Left ventricle myocardium superior (tissue), 1 donor: ENCODE measurements around the gene DNAJC5G. TPM values are rescaled to one million over a fixed set of nuclear protein-coding genes. Genes with fewer than 3 reads are reported as not detected.
"Not testable (repeated sequence)": the region's sequence is repeated elsewhere in the genome, so short reads cannot be mapped to it uniquely, and the experiment has no call there.

Experiments used
- ATAC-seq: fragments of 200-7000 bp; cut with Tn5 transposase; one replicate; pipeline ENCODE4 v1.9.1; 2020; ENCODE audit warnings: mild to moderate bottlenecking, moderate library complexity
- DNase-seq: peaks from one replicate; pipeline ENCODE4 v3.0.0-alpha.2; 2020
- intact Hi-C: fragments of 100-400 bp; cut with micrococcal nuclease; formaldehyde crosslinking; loops from one replicate; pipeline ENCODE4 v1.11.0; 2022
- total RNA-seq: library from RNA; stranded (reverse); fragmentation: NEBNext Ultra II Directional; extraction: Animal tissue kit (Norgen Biotek cat#: 25700); gene quantifications from one replicate; pipeline ENCODE4 v1.2.1, GENCODE V29; 2021
- donor health status: DM: no; HTN: yes; CAD: no; lungs with severe emphysema.

DNAJC5G gene
- total RNA-seq, 1 donor from 2014 or later: 2.1 TPM

DNA sequence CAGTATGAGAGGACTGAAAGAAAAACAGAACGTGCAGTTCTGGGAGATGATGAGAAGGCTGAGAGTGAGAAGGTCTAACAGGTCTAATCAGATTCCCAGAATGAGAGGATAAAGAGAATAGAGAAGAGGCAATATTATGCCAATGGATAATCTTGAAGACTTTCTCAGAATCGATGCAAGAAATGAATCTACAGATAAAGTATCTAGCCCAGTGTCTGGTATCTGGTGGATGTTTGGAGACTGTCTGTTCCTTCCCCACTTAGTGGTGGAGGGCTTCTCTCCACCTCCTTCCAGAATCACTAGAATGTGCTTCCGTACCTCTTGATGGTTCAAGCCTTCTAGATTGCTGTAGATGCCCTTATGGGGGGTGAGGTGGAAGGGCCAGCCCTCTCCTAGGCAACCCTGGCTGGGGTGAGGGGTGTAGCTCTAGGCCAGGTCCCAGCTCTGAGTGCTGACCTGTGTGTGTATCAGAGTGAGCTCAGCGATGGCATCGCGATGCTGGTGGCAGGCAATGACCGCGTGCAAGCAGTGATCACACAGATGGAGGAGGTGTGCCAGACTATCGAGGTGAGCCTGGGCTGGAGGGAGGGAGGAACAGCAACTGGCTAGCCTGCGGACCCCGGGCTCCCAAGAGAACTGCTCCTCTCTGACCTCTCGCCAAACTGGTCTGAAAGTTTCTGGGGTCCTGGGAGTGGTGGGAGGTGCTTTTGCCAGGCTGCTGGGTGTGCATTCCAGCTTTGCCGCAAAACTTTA lies 29.4 kb downstream of the DNAJC5G start:
- intact Hi-C loops: no loop called here
- ATAC-seq (no peak), DNase-seq (no peak)

DNA sequence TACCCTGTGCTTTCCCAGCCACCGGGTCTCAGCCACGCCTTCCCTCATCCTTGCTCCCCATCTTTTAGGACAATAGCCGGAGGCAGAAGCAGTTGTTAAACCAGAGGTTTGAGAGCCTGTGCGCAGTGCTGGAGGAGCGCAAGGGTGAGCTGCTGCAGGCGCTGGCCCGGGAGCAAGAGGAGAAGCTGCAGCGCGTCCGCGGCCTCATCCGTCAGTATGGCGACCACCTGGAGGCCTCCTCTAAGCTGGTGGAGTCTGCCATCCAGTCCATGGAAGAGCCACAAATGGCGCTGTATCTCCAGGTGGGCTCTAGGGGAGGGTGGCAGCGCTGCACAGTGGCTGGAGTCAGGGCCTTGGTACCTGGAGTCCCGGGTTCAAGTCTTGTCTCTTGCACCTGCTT lies 30.3 kb downstream of the DNAJC5G start:
- no peak for DNase-seq
- intact Hi-C loops: no loop called here
- no peak for ATAC-seq

DNA sequence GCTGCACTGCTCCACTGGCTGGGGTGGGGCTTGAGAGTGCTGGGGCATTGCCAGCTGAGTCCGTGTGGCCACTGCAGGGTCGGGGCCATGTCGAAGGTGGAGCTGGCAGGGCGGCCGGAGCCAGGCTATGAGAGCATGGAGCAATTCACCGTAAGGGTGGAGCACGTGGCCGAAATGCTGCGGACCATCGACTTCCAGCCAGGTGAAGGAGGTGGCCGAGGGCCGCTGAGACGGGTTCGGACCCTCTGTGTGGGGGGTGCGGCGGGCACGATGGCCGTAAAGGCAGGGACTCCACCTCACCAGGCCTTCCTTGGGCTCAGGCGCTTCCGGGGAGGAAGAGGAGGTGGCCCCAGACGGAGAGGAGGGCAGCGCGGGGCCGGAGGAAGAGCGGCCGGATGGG lies 30.9 kb downstream of the DNAJC5G start:
- ATAC-seq: no peak
- intact Hi-C loops: no loop called here
- no peak for DNase-seq

DNA sequence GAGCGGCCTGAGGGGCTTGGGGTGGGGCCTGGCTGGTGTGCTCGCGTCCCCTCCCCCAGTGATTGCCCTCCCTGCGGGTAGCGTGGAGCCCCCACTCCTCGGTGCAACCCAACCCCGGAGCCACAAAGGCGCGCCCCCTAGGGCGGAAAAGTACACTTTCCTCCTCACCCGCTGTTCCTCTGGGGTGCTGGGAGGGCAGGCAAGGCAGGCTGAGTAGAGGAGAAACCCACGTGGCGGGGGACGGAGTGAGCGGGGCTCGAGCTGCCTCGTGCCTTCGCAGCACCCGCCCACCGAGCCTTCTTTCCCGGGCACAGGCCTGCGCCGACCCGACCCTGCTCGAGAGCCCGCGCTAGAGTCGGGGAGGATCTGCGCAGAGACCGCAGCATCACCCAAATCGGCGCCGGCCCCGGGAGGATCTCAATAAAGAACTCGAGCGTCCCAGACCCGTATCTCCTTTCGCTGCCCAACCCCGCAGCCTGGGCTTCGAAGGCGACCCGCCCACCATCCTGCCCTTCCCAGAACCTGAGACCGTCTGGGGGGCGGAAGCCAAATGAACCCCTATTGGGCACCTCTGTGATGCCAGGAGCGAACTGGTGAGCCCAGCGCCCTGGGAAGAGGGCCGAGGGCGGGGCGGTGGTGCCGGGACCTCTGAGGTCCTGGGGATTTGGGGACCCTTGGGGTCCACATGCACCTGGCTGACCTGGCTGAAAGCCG lies 31.5 kb downstream of the DNAJC5G start:
- intact Hi-C loops: no loop called here
- DNase-seq (peak; percentile 35), ATAC-seq (no peak)

DNA sequence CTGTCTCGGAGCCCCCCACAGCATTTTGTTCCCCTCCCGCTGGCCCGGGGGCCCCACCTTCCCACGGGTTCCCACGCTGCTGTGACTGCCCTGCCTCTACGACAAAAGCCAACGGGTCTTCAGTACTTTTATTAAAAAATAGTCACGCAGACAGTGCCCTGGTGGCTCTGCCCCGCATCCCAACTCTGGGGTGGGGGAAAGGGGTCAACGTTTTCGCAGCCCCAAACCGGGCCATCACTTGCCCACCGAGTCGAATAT lies 32.0 kb downstream of the DNAJC5G start:
- ATAC-seq: no peak
- intact Hi-C loops: no loop called here
- DNase-seq: no peak

DNA sequence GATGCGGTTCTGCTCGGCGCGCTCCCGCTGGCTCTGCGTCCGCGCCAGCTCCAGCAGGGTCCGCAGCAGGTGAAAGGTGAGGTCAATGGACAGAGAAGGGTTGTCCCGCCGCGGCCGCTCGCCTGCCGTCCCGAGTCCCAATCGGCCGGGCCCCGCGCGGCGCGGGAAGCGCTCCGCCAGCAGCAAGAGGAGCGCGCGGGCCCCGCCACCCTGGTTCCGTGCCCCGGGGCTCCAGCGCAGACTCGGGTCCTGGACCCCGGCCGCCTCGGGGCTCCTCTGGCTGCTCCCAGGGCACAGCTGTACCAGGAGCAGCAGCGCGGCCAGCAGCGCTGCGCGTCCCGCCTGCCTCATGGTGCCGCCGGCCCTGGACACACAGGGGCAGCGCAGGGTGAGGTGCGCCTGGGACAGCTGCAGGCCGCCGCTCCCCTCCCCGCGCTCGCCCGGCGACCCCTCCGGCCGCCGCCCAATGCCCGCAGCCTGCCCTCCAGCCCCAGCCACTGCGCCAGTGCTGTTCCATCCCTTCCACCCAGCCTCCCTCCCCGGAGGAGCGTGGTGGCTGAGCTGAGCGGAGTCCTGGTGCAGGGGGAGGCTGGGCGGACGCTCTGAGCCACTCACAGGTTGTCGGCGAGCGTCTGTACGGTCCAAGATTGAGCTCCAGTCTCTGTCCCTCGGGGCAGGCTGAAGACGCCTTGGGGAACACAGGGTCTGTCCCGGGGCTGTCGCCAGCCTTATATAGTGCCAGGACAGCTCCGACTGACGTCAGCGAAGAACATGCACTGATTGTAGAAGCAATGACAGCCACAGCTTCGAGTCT lies 32.5 kb downstream of the DNAJC5G start:
- peak; percentile 4 for ATAC-seq
- intact Hi-C loops: no loop called here
- DNase-seq: peak; percentile 41

DNA sequence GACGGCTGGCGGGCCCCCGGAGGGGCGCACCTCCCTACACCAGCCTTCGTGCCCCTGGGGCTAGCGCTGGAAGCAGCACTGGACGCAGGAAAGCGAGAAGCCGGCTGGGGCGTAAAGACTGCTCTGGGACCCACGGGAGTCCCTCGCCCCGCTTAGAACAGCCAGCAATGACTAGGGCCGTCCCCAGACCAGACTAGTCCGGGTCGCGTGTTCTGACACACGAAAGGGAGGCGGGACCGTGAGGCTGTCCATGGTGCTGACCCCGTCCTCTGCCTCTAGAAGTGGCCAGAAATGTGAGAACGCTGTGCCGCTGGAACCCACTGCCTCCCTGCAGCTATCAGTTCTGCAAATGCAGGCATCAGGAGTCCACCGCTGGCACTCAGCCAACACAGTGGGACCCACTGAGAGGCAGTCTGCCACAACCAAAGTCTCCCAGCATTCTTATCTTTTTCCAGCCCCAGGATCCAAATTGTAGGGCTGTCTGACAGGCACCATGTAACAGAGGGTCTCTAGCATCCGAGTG lies 33.2 kb downstream of the DNAJC5G start, which contains the start of gene UCN:
Gene UCN, minus strand, starts transcription at position 87 of the 523 bp plus-strand sequence. CDS start 550 bp downstream, outside the sequence.
- DNase-seq (peak; percentile 64), ATAC-seq (peak; percentile 27)
- intact Hi-C loops: no loop called here

DNA sequence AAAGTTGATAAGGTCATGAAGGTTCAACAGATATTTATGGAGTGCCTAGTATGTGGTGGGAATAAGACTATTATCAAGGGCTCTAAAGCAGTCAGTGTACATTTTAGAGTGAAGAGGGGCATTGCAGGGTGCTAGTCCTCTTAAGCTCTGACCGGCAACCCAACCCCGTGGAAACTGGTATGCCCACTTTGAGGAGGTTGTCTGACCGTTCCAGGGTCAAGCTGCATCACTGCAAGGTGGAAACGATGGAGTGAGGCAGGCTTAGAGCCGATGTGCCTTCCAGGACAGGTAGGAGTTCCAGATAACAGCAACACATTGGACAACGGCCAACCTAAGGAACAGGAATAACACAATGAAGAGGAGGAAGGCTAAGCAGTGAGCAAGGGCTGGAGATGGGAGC lies 34.4 kb downstream of the DNAJC5G start:
- intact Hi-C loops: no loop called here

DNA sequence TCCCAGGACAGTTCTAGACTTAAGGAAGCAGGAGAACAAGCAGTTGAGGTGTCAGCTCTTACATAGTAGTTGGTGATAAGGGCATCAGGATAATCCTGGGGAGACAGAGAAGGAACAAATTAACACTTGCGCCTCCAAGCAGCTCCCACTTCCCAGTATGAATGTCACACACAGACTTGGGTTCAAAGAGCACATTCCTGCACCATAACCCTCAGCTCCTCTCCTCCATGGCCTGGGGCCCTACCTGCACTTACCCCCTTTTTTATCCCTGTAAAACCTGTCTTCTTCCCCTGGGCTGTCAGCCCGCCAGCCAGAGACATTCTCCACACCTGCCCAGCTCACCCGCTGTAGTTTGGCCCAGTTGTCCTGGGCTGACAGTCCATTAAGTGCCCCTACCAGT lies 36.9 kb downstream of the DNAJC5G start:
- intact Hi-C loops: no loop called here
- DNase-seq (no peak), ATAC-seq (no peak)

More for the DNA sequence above, 34.4 kb downstream of the DNAJC5G start:
- ATAC-seq (peak; percentile 4), DNase-seq (no peak)

DNA sequence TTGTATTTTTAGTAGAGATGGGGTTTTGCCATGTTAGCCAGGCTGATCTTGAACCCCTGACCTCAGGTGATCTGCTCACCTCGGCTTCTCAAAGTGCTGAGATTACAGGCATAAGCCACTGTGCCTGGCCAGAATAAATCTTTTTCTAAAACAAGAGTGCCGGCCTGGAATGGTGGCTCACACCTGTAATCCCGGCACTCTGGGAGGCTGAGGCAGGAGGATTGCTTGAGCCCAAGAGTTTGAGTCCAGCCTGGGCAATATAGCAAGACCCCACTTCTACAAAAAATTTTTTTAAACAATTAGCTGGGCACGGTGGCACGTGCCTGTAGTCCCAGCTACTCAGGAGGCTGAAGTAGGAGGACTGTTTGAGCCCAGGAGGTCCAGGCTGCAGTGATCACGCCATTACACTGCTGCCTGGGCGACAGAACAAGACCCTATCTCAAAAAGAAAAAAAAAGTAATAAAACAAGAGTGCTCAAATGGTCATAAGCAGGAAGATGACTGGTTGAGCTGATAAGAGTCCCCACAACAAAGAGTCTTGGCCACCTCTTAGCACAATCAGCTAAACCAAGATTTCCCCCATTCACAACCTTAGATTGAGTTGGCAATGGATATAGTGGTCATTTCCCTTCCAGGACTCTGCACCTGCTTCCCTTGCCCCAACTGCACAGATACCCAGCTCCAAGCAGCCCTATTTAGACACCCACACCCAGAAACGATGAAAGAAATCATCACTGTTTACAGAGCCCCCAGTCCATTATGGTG lies 38.8 kb downstream of the DNAJC5G start:
- ATAC-seq (no peak), DNase-seq (no peak)
- intact Hi-C loops: no loop called here

DNA sequence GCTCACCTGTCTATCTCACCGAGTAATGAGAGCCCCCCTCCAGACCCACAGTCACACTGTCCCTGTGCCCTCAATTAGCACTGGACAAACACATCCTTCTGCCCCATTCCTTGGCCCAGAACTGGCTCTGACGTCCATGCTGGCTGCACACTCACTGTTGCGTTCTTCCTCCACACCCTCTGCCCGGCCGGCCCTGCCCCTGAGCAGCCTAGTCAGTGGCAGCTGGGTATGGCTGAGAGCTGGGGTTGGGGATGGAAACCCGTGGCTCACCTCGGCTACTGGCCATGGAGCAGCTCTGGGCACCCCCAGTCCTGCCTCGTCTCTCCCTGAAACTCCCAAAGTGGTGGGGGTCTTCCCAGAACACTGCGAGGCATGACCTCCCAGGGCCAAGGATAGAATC lies 39.5 kb downstream of the DNAJC5G start:
- ATAC-seq (no peak), DNase-seq (no peak)
- intact Hi-C loops: no loop called here

DNA sequence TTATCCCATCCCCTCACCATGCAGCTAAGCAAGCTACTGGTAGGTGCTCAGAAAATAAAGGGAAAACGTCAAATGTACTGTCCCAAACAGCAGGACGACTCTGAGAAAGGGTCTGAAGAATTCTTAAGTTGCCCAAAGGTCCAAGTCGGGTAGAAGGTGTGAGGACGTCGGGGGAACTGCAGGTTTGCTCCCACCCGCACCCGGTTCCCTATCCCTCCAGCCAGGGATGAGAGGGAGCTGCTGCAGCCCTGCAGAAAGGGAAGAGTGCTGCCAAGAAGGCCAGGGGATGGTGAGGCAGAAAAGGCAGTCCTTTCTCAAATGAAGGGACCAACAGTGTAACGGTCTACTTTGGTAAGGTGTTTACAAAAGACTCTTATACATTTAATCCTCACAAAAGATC lies 39.9 kb downstream of the DNAJC5G start:
- ATAC-seq: no peak
- intact Hi-C loops: no loop called here
- no peak for DNase-seq

DNA sequence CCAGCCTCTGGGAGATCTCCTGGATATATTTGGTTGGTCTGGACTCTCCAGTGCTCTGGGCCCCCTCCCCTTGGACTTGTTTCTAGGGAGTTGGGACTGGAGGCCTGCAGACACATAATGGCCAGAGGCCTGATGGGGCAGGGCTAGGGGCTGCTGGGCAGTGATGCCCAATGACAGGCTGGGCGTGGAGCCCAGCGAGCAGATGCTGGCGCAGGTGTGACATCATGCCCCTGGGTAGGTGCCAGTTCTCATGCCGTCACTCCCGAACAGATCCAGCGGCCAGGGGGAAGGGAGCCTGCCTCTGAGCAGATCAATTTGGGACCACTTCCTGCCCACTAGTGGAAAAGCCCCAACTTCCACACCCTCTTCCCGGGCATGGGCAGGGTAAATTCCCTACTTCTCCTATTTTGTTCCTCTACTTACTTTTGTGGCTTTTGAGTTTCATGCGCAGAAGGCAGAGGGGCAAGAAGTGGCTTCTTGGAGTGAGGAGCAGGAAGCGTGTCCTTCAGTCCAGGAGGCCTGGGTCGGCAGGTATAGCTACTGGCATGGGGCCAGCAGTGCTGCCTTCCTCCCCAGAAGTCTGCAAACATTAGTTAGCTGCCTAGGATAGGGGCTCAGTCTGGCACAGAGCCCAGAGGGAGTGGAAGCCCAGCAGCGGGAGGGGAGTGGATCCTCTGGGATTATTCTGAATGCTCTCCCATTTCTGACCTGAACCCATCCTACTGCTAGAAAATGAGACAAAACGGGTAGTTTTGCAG lies 41.6 kb downstream of the DNAJC5G start:
- intact Hi-C loops: no loop called here
- peak; percentile 29 for ATAC-seq
- peak; percentile 65 for DNase-seq

DNA sequence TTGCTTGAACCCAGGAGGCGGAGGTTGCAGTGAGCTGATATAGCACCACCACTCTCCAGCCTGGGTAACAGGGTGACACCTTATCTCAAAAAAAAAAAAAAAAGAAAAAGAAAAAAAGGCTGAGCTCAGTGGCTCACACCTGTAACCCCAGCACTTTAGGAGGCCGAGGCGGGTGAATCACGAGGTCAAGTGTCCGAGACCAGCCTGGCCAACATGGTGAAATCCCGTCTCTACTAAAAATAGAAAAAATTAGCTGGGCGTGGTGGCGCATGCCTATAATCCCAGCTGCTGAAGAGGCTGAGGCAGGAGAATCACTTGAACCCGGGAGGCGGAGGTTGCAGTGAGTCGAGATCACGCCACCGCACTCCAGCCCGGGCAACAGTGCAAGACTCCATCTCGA lies 44.6 kb downstream of the DNAJC5G start:
- intact Hi-C loops, ATAC-seq, DNase-seq: not testable (repeated sequence)

DNA sequence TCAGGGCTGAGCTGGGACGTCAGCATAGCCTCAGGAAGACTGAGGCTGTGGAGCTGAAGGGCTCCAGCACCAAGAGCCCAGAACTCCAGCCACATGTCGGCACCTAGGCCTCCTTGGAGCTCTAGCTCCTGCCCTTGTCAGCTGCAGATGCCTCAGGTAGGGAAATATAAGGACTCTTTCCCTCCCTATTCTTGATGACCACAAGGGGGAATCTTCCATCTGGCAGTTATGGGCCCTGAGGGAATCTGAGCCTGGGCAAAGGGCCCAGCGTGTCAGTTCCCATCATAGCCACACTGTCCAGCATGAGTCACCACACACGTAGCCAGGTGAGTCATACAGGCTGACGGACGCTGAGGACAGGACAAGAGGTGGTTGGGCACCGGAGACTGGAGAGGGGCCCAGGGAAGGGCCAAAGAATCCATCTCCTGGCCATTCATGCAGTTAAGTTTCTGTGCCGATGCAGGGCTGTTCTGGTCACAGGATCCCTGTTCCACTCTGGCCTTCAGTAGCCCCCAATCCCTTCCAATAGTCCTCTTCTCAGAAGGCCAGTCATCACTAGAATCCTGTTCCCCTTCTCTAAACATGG lies 45.8 kb downstream of the DNAJC5G start:
- ATAC-seq (peak; percentile 76), DNase-seq (peak; percentile 81)
- intact Hi-C loops: no loop called here

DNA sequence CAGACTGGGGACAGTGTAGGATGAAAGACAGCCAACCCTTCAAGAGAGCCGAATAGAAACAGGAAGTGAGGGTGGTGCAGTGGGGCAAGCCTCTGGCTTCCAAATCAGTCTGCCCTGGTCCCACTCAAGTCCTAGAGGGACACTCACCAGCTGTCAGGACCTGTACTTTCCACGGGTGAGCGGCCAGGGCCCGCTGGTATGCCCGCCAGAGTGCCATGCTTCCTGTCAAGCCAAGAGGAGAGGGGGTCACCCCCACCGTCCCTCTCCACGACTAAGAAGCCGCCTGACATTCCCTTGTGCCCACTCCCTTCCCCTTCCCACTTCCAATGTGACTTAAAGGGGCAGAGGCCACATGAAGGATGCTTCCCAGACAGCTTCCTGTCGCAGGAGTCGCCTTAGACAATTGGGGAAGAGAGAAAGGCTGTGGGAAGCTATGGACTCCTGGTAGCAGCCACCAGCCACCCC lies 47.1 kb downstream of the DNAJC5G start:
- ATAC-seq: peak; percentile 16
- no peak for DNase-seq
- intact Hi-C loops: no loop called here

DNA sequence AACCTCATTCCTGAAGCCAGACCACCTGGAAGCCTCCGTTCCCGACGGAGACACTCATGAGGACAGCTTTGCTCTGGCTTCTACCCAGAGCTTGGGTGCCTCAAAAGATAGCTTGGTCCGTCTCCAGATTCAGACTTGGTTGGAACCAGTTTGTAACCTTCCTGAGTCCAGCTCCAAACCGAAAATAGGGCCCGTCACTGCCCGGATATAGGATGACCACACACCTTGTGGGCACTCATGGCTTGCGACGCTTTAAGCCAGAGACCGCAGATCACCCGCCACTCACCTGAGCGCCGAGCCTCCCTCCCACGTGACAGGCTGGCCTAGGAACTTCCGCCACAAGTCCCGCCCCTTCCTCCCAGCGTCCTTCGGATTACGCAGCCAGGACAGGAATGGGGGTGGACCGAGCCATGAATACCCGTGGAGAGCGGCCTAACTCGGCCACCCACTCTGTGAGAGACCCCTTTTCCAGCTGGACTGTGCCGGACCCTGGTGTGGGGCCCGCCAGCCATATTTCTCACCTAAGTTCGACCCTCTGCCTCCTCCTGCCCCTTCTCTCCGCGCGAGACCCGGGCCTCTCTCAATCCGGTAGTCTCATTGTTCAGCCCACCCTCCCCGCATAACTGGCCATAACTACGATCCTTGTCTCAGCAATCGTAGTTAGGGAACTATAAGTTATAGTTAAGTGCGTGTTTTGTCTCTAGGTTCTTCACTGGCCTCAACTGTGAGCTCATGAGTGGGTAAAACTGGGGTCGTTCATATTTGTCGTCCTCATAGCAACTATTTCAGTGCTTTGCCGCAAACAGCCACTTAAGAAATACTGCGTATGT lies 47.7 kb downstream of the DNAJC5G start, which contains the start of gene MPV17:
Gene MPV17, minus strand, starts transcription at position 332 of the 830 bp plus-strand sequence. CDS start 580 bp downstream, outside the sequence.
- peak; percentile 93 for DNase-seq
- ATAC-seq: peak; percentile 92
- intact Hi-C loops: no loop called here
